GM19455 (cell line): ENCODE results near the gene NUP43.
"Not testable (repeated sequence)": the region's sequence is repeated elsewhere in the genome, so short reads cannot be mapped to it uniquely, and the experiment has no call there.

Source experiments
- ATAC-seq: cut with Tn5 transposase; IDR thresholded peaks from one replicate; pipeline ENCODE4 v1.9.1; 2021; ENCODE audit not compliant: unreplicated experiment

The NUP43 gene

GRCh38 chr6:149746147-149746946, at the start of gene NUP43:
Gene NUP43 (minus strand): TSS chr6:149746529. CDS start chr6:149746495, 34 bp downstream.
- ATAC-seq, result peak; percentile 60

- ATAC-seq, result no peak
Observed at GRCh38 chr6:149783551-149783950, 37.2 kb upstream of the NUP43 start.

GRCh38 chr6:149782337-149782736, 36.0 kb upstream of the NUP43 start:
- ATAC-seq, result no peak

- ATAC-seq, result no peak
Observed at GRCh38 chr6:149781715-149782114, 35.4 kb upstream of the NUP43 start.

GRCh38 chr6:149779644-149779963, 33.3 kb upstream of the NUP43 start:
- ATAC-seq, result no peak

- ATAC-seq, result no peak
Observed at GRCh38 chr6:149777624-149778023, 31.3 kb upstream of the NUP43 start.

- ATAC-seq, result no peak
Observed at GRCh38 chr6:149771925-149772324, 25.6 kb upstream of the NUP43 start.

GRCh38 chr6:149771185-149771584, 24.9 kb upstream of the NUP43 start:
- ATAC-seq, result no peak

GRCh38 chr6:149769676-149770075, 23.3 kb upstream of the NUP43 start:
- no peak for ATAC-seq

- ATAC-seq, result no peak
Observed at GRCh38 chr6:149766156-149766769, 19.9 kb upstream of the NUP43 start.

- no peak for ATAC-seq
Observed at GRCh38 chr6:149763866-149764265, 17.5 kb upstream of the NUP43 start.

- peak; percentile 95 for ATAC-seq
Observed at GRCh38 chr6:149761438-149761837, 15.1 kb upstream of the NUP43 start.

GRCh38 chr6:149756261-149756636, 9.9 kb upstream of the NUP43 start:
- ATAC-seq, result no peak

GRCh38 chr6:149755300-149756260, 9.3 kb upstream of the NUP43 start:
- peak; percentile 71 for ATAC-seq

- ATAC-seq, result no peak
Observed at GRCh38 chr6:149754548-149754947, 8.2 kb upstream of the NUP43 start.

GRCh38 chr6:149753374-149753637, 7.0 kb upstream of the NUP43 start:
- ATAC-seq, result not testable (repeated sequence)

- no peak for ATAC-seq
Observed at GRCh38 chr6:149752600-149753373, 6.5 kb upstream of the NUP43 start.

GRCh38 chr6:149751920-149752319, 5.6 kb upstream of the NUP43 start:
- ATAC-seq, result not testable (repeated sequence)

- no peak for ATAC-seq
Observed at GRCh38 chr6:149751239-149751638, 4.9 kb upstream of the NUP43 start.

- peak; percentile 48 for ATAC-seq
Observed at GRCh38 chr6:149750136-149750609, 3.8 kb upstream of the NUP43 start.

- ATAC-seq, result peak; percentile 83
Observed at GRCh38 chr6:149749594-149750135, 3.3 kb upstream of the NUP43 start, which contains the start of gene PCMT1. Gene PCMT1 (plus strand): TSS chr6:149749741. CDS start chr6:149749902, 161 bp downstream.
